ENCODE results near the gene PIGQ.

- TF ChIP-seq POLR2A (IDR thresholded peaks at IDR 0.05; ENCODE audit: low read depth) = no peak
- peak; percentile 30 to 44 (median 32) for TF ChIP-seq CTCF (IDR thresholded peaks at IDR 0.05)
- TF ChIP-seq POLR2AphosphoS5 (IDR thresholded peaks at IDR 0.05) = no peak
These were observed 22.6 kb upstream of the PIGQ start for GRCh38 chr16:546909-547770.
